Activated CD8-positive, alpha-beta T cell treated with anti-CD3 and anti-CD28 coated beads for 36 hours (primary cell): ENCODE results near the gene VGLL1. TPM values are rescaled to one million over a fixed set of nuclear protein-coding genes. Genes with fewer than 3 reads are reported as not detected.

Source experiments
- ATAC-seq: fragments of 200-7000 bp; cut with Tn5 transposase; one replicate; pipeline ENCODE4 v1.10.0; 2021; ENCODE audit warnings: mild to moderate bottlenecking, moderate library complexity
- CTCF ChIA-PET: fragments of 350-600 bp; sonication (Branson Sonifier 250); formaldehyde crosslinking; loops from one replicate; lab custom pipeline; 2021; ENCODE audit warnings: antibody characterized with exemption; lab: Charles Lee
- POLR2A ChIA-PET: fragments of 350-600 bp; sonication (Branson Sonifier 250); formaldehyde crosslinking; loops from one replicate; lab custom pipeline; 2021; ENCODE audit warnings: antibody characterized with exemption; lab: Charles Lee
- DNase-seq: peaks from one replicate; pipeline ENCODE4 v3.0.0-alpha.2; 2020
- H3K27ac Mint-ChIP-seq: one replicate; pipeline ENCODE4 v1.8.0; 2021; ENCODE audit warnings: mild to moderate bottlenecking, mixed read lengths
- H3K27me3 Mint-ChIP-seq: one replicate; pipeline ENCODE4 v1.8.0; 2021; ENCODE audit warnings: mixed read lengths
- H3K36me3 Mint-ChIP-seq: one replicate; pipeline ENCODE4 v1.8.0; 2021; ENCODE audit warnings: low read depth, mixed read lengths
- H3K4me1 Mint-ChIP-seq: one replicate; pipeline ENCODE4 v1.8.0; 2021; ENCODE audit warnings: low read depth, mixed read lengths
- H3K4me3 Mint-ChIP-seq: one replicate; pipeline ENCODE4 v1.8.0; 2021; ENCODE audit warnings: mild to moderate bottlenecking, moderate library complexity, mixed read lengths
- H3K9me3 Mint-ChIP-seq: one replicate; pipeline ENCODE4 v1.8.0; 2021; ENCODE audit warnings: mixed read lengths
- CTCF ChIP-seq: fragments of 200-600 bp; IDR thresholded peaks from one replicate; pipeline ENCODE4 v1.8.0; 2022; ENCODE audit warnings: antibody characterized with exemption, mild to moderate bottlenecking
- intact Hi-C: fragments of 100-400 bp; cut with micrococcal nuclease; formaldehyde crosslinking; loops from one replicate; pipeline ENCODE4 v1.10.0; 2022
- total RNA-seq, 2 experiments: library from RNA; stranded (reverse); gene quantifications; one replicate each; pipeline ENCODE4 v1.2.3, GENCODE V29; 2021

The VGLL1 gene
- total RNA-seq, 2 experiments from 2014 or later: not detected

GRCh38 chrX:136495043-136495442 lies 37.0 kb upstream of the VGLL1 start:
- ATAC-seq (no peak), DNase-seq (no peak)
- peaks cover 5% of the 10 kb centered on the region for H3K27me3 Mint-ChIP-seq
- intact Hi-C loops: loop anchor here (5.0 to 10.0 kb wide), 2 partner anchors 82 to 200 kb away; no protein-coding TSS in a partner anchor
- ChIA-PET CTCF (no interaction called here), POLR2A (no interaction called here)
- H3K4me3 Mint-ChIP-seq: no peak overlapping the region
- peaks cover 3% of the 10 kb centered on the region for H3K36me3 Mint-ChIP-seq
- H3K9me3 Mint-ChIP-seq: no peaks in the 10 kb centered on the region
- TF ChIP-seq CTCF: no peak
- H3K27ac Mint-ChIP-seq: peak overlapping the region; percentile 15
- peaks cover 10% of the 10 kb centered on the region for H3K4me1 Mint-ChIP-seq

GRCh38 chrX:136496186-136496763 lies 35.7 kb upstream of the VGLL1 start:
- no peak for TF ChIP-seq CTCF
- ChIA-PET POLR2A (no interaction called here), CTCF (interaction anchor here (1.8 kb wide), 1 partner anchor 81 kb away, joined by 6 read pairs; no protein-coding TSS in a partner anchor)
- intact Hi-C loops: loop anchor here (5.0 to 10.0 kb wide), 2 partner anchors 81 to 199 kb away; no protein-coding TSS in a partner anchor
- Mint-ChIP-seq H3K4me3 (peak overlapping the region; percentile 95), H3K4me1 (peaks cover 10% of the 10 kb centered on the region), H3K36me3 (peaks cover 5% of the 10 kb centered on the region), H3K9me3 (no peaks in the 10 kb centered on the region), H3K27me3 (no peaks in the 10 kb centered on the region), H3K27ac (peak overlapping the region; percentile 94)
- no peak for ATAC-seq
- no peak for DNase-seq

GRCh38 chrX:136496764-136497555 lies 35.1 kb upstream of the VGLL1 start:
- POLR2A ChIA-PET: interaction anchor here (0.6 kb wide), 1 partner anchor 20 kb away, joined by 3 read pairs; no protein-coding TSS in a partner anchor
- DNase-seq (peak; percentile 93), ATAC-seq (peak; percentile 81)
- H3K9me3 Mint-ChIP-seq: no peaks in the 10 kb centered on the region
- H3K27me3 Mint-ChIP-seq: no peaks in the 10 kb centered on the region
- H3K4me1 Mint-ChIP-seq: peaks cover 10% of the 10 kb centered on the region
- CTCF ChIA-PET: interaction anchor here (1.8 kb wide), 1 partner anchor 80 kb away, joined by 6 read pairs; no protein-coding TSS in a partner anchor
- intact Hi-C loops: loop anchor here (5.0 to 10.0 kb wide), 2 partner anchors 80 to 198 kb away; no protein-coding TSS in a partner anchor
- TF ChIP-seq CTCF: no peak
- H3K27ac Mint-ChIP-seq: peak overlapping the region; percentile 94
- H3K4me3 Mint-ChIP-seq: peak overlapping the region; percentile 95
- H3K36me3 Mint-ChIP-seq: peaks cover 5% of the 10 kb centered on the region

- peak within 1 kb of the TSS; percentile 95 for H3K27ac Mint-ChIP-seq
- POLR2A ChIA-PET: no interaction called here
- CTCF ChIA-PET: interaction anchor here (1.8 kb wide), 1 partner anchor 80 kb away, joined by 6 read pairs; no protein-coding TSS in a partner anchor
- ATAC-seq (peak; percentile 1), DNase-seq (no peak)
- no peaks in the 10 kb centered on the region for H3K9me3 Mint-ChIP-seq
- no peak for TF ChIP-seq CTCF
- peaks cover 5% of the 10 kb centered on the region for H3K36me3 Mint-ChIP-seq
- intact Hi-C loops: loop anchor here (5.0 to 10.0 kb wide), 2 partner anchors 80 to 197 kb away; no protein-coding TSS in a partner anchor
- no peaks in the 10 kb centered on the region for H3K27me3 Mint-ChIP-seq
- H3K4me1 Mint-ChIP-seq: peaks cover 10% of the 10 kb centered on the region
- peak within 1 kb of the TSS; percentile 95 for H3K4me3 Mint-ChIP-seq
Measured at GRCh38 chrX:136497556-136498052, 34.4 kb upstream of the VGLL1 start, which contains the start of gene HTATSF1. TSS of gene HTATSF1 (plus strand) at chrX:136497592. CDS start at chrX:136497685, 93 bp downstream.
